MG63 (cell line): ENCODE results near the gene ARHGEF12. TPM values are rescaled to one million over a fixed set of nuclear protein-coding genes. Genes with fewer than 3 reads are reported as not detected.

Source experiments
- DNase-seq: peaks from one replicate; pipeline ENCODE4 v3.0.0-alpha.2; 2020
- H3K27me3 ChIP-seq: fragments of 250-450 bp; sonication (Bioruptor Pico); 2 replicates; pipeline ENCODE4 v1.5.1; 2020; ENCODE audit warnings: mild to moderate bottlenecking, moderate library complexity
- H3K36me3 ChIP-seq: fragments of 250-450 bp; sonication (Bioruptor Pico); 2 replicates; pipeline ENCODE4 v1.5.1; 2020; ENCODE audit warnings: mild to moderate bottlenecking, moderate library complexity
- H3K4me3 ChIP-seq: fragments of 250-450 bp; sonication (Bioruptor Pico); 2 replicates; pipeline ENCODE4 v1.5.1; 2020; ENCODE audit warnings: mild to moderate bottlenecking, moderate library complexity
- H3K9me3 ChIP-seq: fragments of 250-450 bp; sonication (Bioruptor Pico); 2 replicates; pipeline ENCODE4 v1.5.1; 2020; ENCODE audit warnings: mild to moderate bottlenecking, moderate library complexity
- total RNA-seq: library from RNA; depleted of rRNA; stranded (reverse); fragments of >200 nt; shearing (Covaris generic); gene quantifications from 2 replicates; pipeline ENCODE4 v1.2.3, GENCODE V29; 2014; ENCODE audit warnings: low replicate concordance

The ARHGEF12 gene
- total RNA-seq, 1 experiment from 2014 or later = 28.1 TPM

DNA sequence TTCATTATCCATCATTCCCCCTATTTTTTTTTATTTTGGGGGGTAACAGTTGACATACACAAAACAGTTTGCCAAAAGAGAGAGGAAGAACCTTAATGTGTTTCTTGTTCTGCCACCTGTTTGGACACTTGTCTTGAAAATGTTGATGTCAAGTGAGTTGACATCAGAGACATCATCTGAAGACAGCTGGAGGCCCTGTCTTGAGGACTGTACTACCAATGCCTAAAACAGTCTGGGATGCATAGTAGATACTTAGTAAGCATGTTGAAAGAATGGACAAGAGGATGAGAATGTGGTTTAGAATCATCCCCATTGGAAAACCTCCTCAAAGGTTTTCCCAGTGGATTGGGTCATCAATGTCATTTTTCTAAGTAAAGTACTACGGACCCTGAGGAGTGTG, 2.4 kb upstream of the ARHGEF12 start:
- DNase-seq = no peak
- Histone ChIP-seq H3K9me3 (no peaks in the 10 kb centered on the region), H3K4me3 (no peak overlapping the region), H3K36me3 (peaks cover 23% of the 10 kb centered on the region), H3K27me3 (no peaks in the 10 kb centered on the region)

DNA sequence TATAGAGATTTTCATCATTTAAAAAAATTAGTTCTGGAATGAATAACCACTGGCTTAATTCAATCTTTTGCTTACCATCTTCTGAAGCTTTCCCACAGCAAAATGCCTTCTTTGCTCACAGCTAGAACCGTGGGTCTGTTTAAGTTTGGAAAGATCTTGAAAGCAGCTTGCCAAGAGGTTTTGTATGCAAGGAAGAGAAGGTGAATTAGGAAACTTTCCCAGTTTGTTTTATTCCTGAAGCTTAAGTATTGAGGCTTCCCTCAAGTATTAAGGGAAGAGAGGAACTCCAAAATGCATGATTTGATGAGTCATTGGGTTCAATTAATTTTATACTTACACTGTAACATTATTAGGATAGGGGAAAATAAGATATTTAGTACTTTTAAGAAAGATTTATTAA, 1.9 kb upstream of the ARHGEF12 start:
- Histone ChIP-seq H3K36me3 (peaks cover 20% of the 10 kb centered on the region), H3K4me3 (no peak overlapping the region), H3K9me3 (no peaks in the 10 kb centered on the region), H3K27me3 (no peaks in the 10 kb centered on the region)
- DNase-seq = no peak

DNA sequence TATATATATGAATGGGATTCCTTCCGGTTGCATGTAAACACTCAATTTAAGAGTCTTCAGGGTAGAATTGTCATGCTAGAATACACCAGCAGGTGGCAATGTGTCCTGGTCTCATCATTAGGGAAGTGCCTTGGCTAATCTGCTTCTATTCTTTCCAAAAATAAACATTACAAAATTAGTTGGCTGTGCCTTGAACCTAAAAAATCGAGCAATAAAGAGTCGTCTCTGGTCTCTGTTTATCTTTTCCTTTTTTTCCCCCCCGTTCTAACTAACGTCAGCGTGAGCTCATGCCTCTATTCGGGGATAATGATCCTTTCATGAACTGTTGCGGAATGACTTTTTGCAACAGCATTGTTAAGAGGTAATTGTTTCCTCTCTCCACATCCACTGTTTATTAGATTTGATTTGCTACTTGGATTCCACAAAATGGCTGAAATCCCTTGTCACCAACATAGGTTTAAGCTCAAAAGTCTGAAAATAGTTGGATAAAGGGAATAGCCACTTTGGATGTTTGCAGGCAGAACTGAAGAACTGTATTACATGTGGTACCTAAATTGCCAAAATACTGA, 1.2 kb upstream of the ARHGEF12 start:
- Histone ChIP-seq H3K36me3 (peaks cover 14% of the 10 kb centered on the region), H3K27me3 (no peaks in the 10 kb centered on the region), H3K9me3 (no peaks in the 10 kb centered on the region), H3K4me3 (peak overlapping the region; percentile 77)
- peak; percentile 48 for DNase-seq

DNA sequence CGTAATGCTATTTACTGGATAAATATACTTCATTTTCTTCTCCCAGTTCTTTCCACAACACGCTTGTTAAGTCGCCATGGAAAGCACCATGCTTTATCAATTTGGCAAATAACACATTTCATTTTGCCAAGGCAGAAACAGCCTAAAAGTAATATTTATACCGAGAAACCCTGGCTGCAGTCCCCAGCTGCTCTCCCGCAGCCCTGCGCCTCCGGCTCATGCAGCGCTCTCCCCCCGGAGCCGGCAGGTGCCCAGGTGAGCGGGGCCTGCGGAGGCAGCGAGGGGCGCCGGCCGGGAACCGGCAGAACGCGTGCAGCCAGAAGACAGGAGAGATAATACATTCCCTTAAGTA, 681 bp upstream of the ARHGEF12 start:
- no peaks in the 10 kb centered on the region for H3K9me3 ChIP-seq
- H3K27me3 ChIP-seq = no peaks in the 10 kb centered on the region
- peak overlapping the region; percentile 77 for H3K4me3 ChIP-seq
- no peak for DNase-seq
- peaks cover 8% of the 10 kb centered on the region for H3K36me3 ChIP-seq

- DNase-seq = peak; percentile 58
- Histone ChIP-seq H3K36me3 (peaks cover 4% of the 10 kb centered on the region), H3K9me3 (no peaks in the 10 kb centered on the region), H3K4me3 (peak overlapping the region; percentile 77), H3K27me3 (no peaks in the 10 kb centered on the region)
Measured at GRCh38 chr11:120336641-120337354, 585 bp downstream of the ARHGEF12 start.

GRCh38 chr11:120337355-120338106, 1.3 kb downstream of the ARHGEF12 start:
- no peaks in the 10 kb centered on the region for H3K27me3 ChIP-seq
- H3K4me3 ChIP-seq = peak overlapping the region; percentile 77
- peaks cover 8% of the 10 kb centered on the region for H3K36me3 ChIP-seq
- H3K9me3 ChIP-seq = peaks cover 3% of the 10 kb centered on the region; the same call in 1 of the 2 replicates
- DNase-seq = no peak

DNA sequence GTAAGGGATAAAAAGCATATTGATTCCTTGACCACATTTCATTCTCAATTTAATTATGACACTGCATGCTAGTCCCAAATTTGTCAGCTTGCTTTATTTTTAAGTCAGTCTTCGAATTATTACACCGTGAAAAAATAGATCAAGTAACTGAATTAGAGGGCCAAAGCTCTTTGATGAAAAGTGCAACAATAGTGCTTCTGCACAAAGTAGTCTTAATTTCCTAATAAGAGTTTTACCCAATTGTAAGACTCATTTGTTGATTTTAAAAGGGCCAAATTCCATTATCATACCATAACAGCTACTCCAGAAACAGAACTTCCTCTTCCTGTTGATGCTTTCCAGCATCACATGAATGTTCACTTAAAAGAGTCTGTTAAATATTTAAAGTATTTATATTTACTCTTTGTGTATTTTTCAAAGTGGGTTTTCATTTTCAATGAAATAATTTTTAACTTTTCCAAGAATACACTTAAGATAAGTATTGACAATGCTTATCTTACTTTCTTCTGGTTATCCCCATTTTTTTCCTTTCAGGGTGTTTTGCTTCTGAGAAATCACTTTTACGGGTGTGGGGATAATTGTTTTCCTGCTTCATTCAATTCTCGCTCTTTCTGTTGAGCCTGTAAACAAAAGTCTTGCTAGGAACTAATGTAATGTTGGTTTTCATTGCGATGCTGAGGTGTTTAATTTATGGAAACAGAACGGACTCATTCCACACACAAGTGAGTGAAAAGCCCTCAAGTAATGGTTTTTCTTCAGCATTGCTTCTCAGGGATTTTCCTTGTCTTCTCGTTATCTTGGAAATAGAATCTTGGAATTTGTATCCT, 2.1 kb downstream of the ARHGEF12 start:
- no peak for DNase-seq

GRCh38 chr11:120339394-120339890, 3.2 kb downstream of the ARHGEF12 start:
- Histone ChIP-seq H3K36me3 (peaks cover 4% of the 10 kb centered on the region; the same call in 1 of the 2 replicates), H3K27me3 (no peaks in the 10 kb centered on the region), H3K9me3 (peaks cover 3% of the 10 kb centered on the region; the same call in 1 of the 2 replicates), H3K4me3 (peak overlapping the region; percentile 77)
- DNase-seq = no peak

More for the DNA sequence above, 2.1 kb downstream of the ARHGEF12 start:
- Histone ChIP-seq H3K27me3 (no peaks in the 10 kb centered on the region), H3K36me3 (peaks cover 8% of the 10 kb centered on the region), H3K9me3 (peaks cover 3% of the 10 kb centered on the region; the same call in 1 of the 2 replicates), H3K4me3 (peak overlapping the region; percentile 77)

DNA sequence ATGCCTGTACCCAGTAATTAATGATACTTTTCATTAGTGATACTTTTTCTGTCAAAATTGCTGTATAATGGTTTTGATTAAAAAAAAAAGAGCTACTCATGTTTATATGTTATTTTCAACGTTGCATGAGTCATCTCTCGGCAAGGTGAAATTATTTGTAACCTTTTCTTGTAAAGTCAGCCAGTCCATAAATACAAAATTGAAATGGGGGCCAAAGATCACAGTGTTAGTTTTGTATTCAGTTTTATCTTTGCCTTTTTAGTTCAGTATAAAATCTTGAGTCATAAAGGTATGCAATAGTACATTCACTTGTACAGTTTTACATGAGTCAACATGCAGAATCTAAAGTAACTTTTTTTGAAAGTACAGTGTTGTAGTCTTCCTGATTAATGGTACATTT, 4.3 kb downstream of the ARHGEF12 start:
- DNase-seq = no peak
- no peak overlapping the region for H3K4me3 ChIP-seq
- H3K9me3 ChIP-seq = peaks cover 3% of the 10 kb centered on the region; the same call in 1 of the 2 replicates
- no peaks in the 10 kb centered on the region for H3K27me3 ChIP-seq
- H3K36me3 ChIP-seq = peaks cover 4% of the 10 kb centered on the region; the same call in 1 of the 2 replicates

DNA sequence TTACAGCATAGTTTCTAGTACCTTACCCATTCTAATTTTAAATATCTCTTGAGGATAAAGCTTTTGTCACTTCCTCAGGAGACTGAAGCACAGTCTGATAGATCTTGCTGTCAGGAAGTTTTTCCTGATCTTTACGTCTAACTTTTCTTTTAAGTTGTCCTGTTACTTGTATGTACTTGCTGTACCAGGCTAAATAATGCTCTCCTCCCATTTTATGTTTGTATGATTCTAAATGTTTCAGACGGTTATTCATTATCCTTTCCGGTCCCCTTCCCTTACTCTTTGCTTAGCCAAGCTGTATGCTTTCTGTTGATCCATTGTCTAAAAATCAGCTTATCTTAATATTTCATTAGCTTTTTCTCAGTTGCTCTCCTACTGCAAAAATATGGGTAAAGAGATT, 6.0 kb downstream of the ARHGEF12 start:
- Histone ChIP-seq H3K4me3 (no peak overlapping the region), H3K36me3 (peaks cover 4% of the 10 kb centered on the region; the same call in 1 of the 2 replicates), H3K27me3 (no peaks in the 10 kb centered on the region), H3K9me3 (peaks cover 3% of the 10 kb centered on the region; the same call in 1 of the 2 replicates)
- DNase-seq = no peak

DNA sequence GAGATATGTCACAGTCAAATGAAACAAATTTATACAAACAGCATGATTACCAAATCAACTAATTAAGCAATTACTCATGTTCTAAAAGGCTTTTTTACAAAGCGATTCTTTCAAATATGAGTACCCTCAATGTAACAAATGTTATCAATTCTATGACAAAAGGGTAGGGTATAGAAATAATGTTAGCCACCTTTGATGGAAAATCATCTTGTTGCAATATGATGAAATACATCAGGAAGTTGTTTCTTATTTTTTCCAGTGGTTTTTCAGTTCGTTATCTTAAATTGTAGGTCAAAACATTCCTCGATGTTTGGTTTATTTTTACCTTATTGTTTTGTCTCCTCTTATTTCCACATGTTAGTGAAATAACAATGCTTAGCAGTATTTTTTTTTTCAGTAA, 6.5 kb downstream of the ARHGEF12 start:
- Histone ChIP-seq H3K4me3 (no peak overlapping the region), H3K36me3 (peaks cover 4% of the 10 kb centered on the region; the same call in 1 of the 2 replicates), H3K9me3 (peaks cover 3% of the 10 kb centered on the region; the same call in 1 of the 2 replicates), H3K27me3 (no peaks in the 10 kb centered on the region)
- DNase-seq = no peak

GRCh38 chr11:120343429-120343828, 7.2 kb downstream of the ARHGEF12 start:
- Histone ChIP-seq H3K27me3 (no peaks in the 10 kb centered on the region), H3K4me3 (no peak overlapping the region), H3K36me3 (peaks cover 4% of the 10 kb centered on the region), H3K9me3 (peaks cover 3% of the 10 kb centered on the region; the same call in 1 of the 2 replicates)
- DNase-seq = no peak

- Histone ChIP-seq H3K9me3 (peaks cover 3% of the 10 kb centered on the region; the same call in 1 of the 2 replicates), H3K4me3 (no peak overlapping the region), H3K27me3 (no peaks in the 10 kb centered on the region), H3K36me3 (peaks cover 4% of the 10 kb centered on the region)
- no peak for DNase-seq
Measured at GRCh38 chr11:120344302-120345004, 8.2 kb downstream of the ARHGEF12 start.

DNA sequence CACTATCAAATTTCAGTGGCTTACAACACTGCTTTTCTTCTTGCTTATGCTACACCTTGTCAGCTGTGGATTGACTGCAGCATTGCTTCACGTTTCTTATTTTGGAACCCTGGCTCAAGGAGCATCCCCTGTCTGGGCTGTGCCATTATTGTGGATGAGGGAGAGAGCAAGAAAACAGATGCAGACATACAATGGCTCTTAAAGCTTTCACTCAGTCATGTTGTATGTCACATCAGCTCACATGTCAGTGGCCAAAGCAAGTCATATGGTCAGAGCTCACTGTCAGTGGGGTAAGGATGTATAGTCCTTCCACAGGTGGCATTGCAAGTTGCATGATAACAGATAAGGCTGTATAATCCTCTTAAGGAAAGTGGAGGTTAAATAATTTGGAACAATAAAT, 10.0 kb downstream of the ARHGEF12 start:
- H3K27me3 ChIP-seq = no peaks in the 10 kb centered on the region

GRCh38 chr11:120350637-120351036, 14.4 kb downstream of the ARHGEF12 start:
- no peaks in the 10 kb centered on the region for H3K9me3 ChIP-seq
- H3K4me3 ChIP-seq = no peak overlapping the region
- no peaks in the 10 kb centered on the region for H3K27me3 ChIP-seq
- no peak for DNase-seq
- peaks cover 10% of the 10 kb centered on the region for H3K36me3 ChIP-seq

More for the DNA sequence above, 10.0 kb downstream of the ARHGEF12 start:
- no peak for DNase-seq
- peaks cover 8% of the 10 kb centered on the region for H3K36me3 ChIP-seq
- H3K4me3 ChIP-seq = no peak overlapping the region
- H3K9me3 ChIP-seq = peaks cover 3% of the 10 kb centered on the region; the same call in 1 of the 2 replicates

GRCh38 chr11:120352405-120352804, 16.2 kb downstream of the ARHGEF12 start:
- Histone ChIP-seq H3K4me3 (no peak overlapping the region), H3K36me3 (peaks cover 10% of the 10 kb centered on the region), H3K27me3 (no peaks in the 10 kb centered on the region), H3K9me3 (no peaks in the 10 kb centered on the region)
- no peak for DNase-seq
